Liver (tissue), 9 donors: ENCODE results near the gene TRPT1. TPM values are rescaled to one million over a fixed set of nuclear protein-coding genes. Genes with fewer than 3 reads are reported as not detected.

Source experiments
- DNase-seq: peaks from one replicate; pipeline ENCODE4 v3.0.0-alpha.2; 2017; ENCODE audit warnings: low spot score
- H3K27ac ChIP-seq, 2 donors: one replicate each; pipeline ENCODE4 v1.7.0; 2013; ENCODE audit warnings: inconsistent platforms in 2 of 2, low read length in 2 of 2, control low read depth in 1 of 2, low read depth in 1 of 2, mild to moderate bottlenecking in 1 of 2
- H3K27me3 ChIP-seq, 4 donors: one replicate each; pipeline versions ENCODE4 v1.6.1 to v1.7.0; 2013; ENCODE audit warnings: low read length in 3 of 4, inconsistent platforms in 1 of 4, mild to moderate bottlenecking in 1 of 4, moderate library complexity in 1 of 4; ENCODE audit not compliant: control insufficient read depth in 4 of 4, insufficient read depth in 4 of 4
- H3K36me3 ChIP-seq, 4 donors: one replicate each; pipeline versions ENCODE4 v1.6.1 to v1.7.0; 2013; ENCODE audit warnings: low read length in 3 of 4, mild to moderate bottlenecking in 3 of 4, low read depth in 1 of 4, moderate library complexity in 1 of 4; ENCODE audit not compliant: control insufficient read depth in 4 of 4, insufficient read depth in 3 of 4
- H3K4me1 ChIP-seq, 4 donors: one replicate each; pipeline versions ENCODE4 v1.6.1 to v1.7.0; 2013; ENCODE audit warnings: low read length in 3 of 4, mild to moderate bottlenecking in 3 of 4, moderate library complexity in 1 of 4; ENCODE audit not compliant: control insufficient read depth in 4 of 4, insufficient read depth in 4 of 4
- H3K4me3 ChIP-seq, 3 donors: one replicate each; pipeline versions ENCODE4 v1.6.1 to v1.7.0; 2013; ENCODE audit warnings: low read length in 3 of 3, control low read depth in 1 of 3, low read depth in 1 of 3, mild to moderate bottlenecking in 1 of 3
- H3K9ac ChIP-seq, 2 donors: one replicate each; pipeline ENCODE4 v1.7.0; 2013; ENCODE audit warnings: low read length in 2 of 2, mild to moderate bottlenecking in 2 of 2, moderate library complexity in 2 of 2, control low read depth in 1 of 2, low read depth in 1 of 2
- H3K9me3 ChIP-seq, 4 donors: one replicate each; pipeline versions ENCODE4 v1.6.1 to v1.7.0; 2013; ENCODE audit warnings: low read length in 3 of 4; ENCODE audit not compliant: control insufficient read depth in 4 of 4
- EGR1 ChIP-seq, 2 donors: IDR thresholded peaks; 2 replicates each; pipeline ENCODE4 v1.6.1; 2016 to 2018; ENCODE audit warnings: antibody characterized with exemption in 2 of 2, low read depth in 2 of 2
- FOXA1 ChIP-seq: IDR thresholded peaks from 2 replicates; pipeline ENCODE4 v1.6.1; 2016; ENCODE audit warnings: antibody characterized with exemption
- FOXA2 ChIP-seq: IDR thresholded peaks from 2 replicates; pipeline ENCODE4 v1.6.1; 2016; ENCODE audit warnings: antibody characterized with exemption
- GABPA ChIP-seq, 2 donors: IDR thresholded peaks in 1 of 2; conservative IDR thresholded peaks in 1 of 2; 2 replicates each; pipeline ENCODE4 v1.6.1; 2016; ENCODE audit warnings: antibody characterized with exemption in 2 of 2, mild to moderate bottlenecking in 1 of 2, moderate library complexity in 1 of 2
- HNF4A ChIP-seq, 2 donors: conservative IDR thresholded peaks; 2 replicates each; pipeline ENCODE4 v1.6.1; 2016; ENCODE audit warnings: antibody characterized with exemption in 2 of 2, mild to moderate bottlenecking in 2 of 2
- JUND ChIP-seq, 2 donors: IDR thresholded peaks; 2 replicates each; pipeline ENCODE4 v1.6.1; 2016; ENCODE audit warnings: antibody characterized with exemption in 2 of 2
- MAX ChIP-seq: IDR thresholded peaks from 2 replicates; pipeline ENCODE4 v1.6.1; 2016; ENCODE audit warnings: antibody characterized with exemption
- NR2F2 ChIP-seq: IDR thresholded peaks from 2 replicates; pipeline ENCODE4 v1.6.1; 2016; ENCODE audit warnings: antibody characterized with exemption
- YY1 ChIP-seq: IDR thresholded peaks from 2 replicates; pipeline ENCODE4 v1.6.1; 2016; ENCODE audit warnings: antibody characterized with exemption, mild to moderate bottlenecking
- WGBS: extraction: QIAGEN DNeasy Blood & Tissue Kit; methylation state at CpG from one replicate; pipeline ENCODE4 v1.1.7; 2013; 5-methylcytosine and 5-hydroxymethylcytosine counted together
- polyA plus RNA-seq, 2 donors: library from polyadenylated mRNA; stranded (reverse) in 1 of 2; unstranded in 1 of 2; fragments of 200-250 nt in 1 of 2; fragments of >200 nt in 1 of 2; fragmentation: Nextera tagmentation in 1 of 2; extraction: Ambion mirVana in 1 of 2; gene quantifications; one replicate each; pipeline versions ENCODE4 v1.2.1 to v1.2.3, GENCODE V29; 2013 to 2015
- total RNA-seq, 2 donors: library from RNA; depleted of rRNA; stranded (reverse); fragments of >200 nt; gene quantifications; one replicate each; pipeline ENCODE4 v1.2.3, GENCODE V29; 2014
- donor health status: healthy.
- donor health status: healthy.
- donor health status: healthy.
- donor health status: healthy.
- donor health status: healthy.

TRPT1 gene
- total and polyA plus RNA-seq, 4 donors: 14.0 to 37.8 (median 20.8) TPM

- Histone ChIP-seq H3K27ac (peak overlapping the region; percentile 82 to 83), H3K9ac (no peak overlapping the region), H3K4me1 (peaks cover 0 to 12% (median 2%) of the 10 kb centered on the region in 4 donors), H3K36me3 (peaks cover 9 to 22% (median 17%) of the 10 kb centered on the region in 4 donors), H3K9me3 (no peaks in the 10 kb centered on the region), H3K4me3 (peak overlapping the region in 1 of 3 donors; percentile 38), H3K27me3 (no peaks in the 10 kb centered on the region)
- DNase-seq: no peak
- WGBS: 82% methylated on average over 23 of the region's 23 CpGs
- TF ChIP-seq NR2F2 (no peak), JUND (IDR thresholded peaks at IDR 0.05) (no peak), FOXA1 (no peak), YY1 (no peak)
Observed at GRCh38 chr11:64208086-64208795, 17.7 kb downstream of the TRPT1 start.

GRCh38 chr11:64207256-64208085 is 18.5 kb downstream of the TRPT1 start:
- H3K4me3 ChIP-seq: peak overlapping the region in 2 of 3 donors; percentile 28 to 38
- no peaks in the 10 kb centered on the region for H3K9me3 ChIP-seq
- DNase-seq: peak; percentile 79
- H3K27ac ChIP-seq: peak overlapping the region; percentile 82 to 83
- H3K9ac ChIP-seq: peak overlapping the region; percentile 34 to 54
- no peak for TF ChIP-seq EGR1 (IDR thresholded peaks at IDR 0.05; ENCODE audit: low read depth in 2 of 2)
- no peak for TF ChIP-seq FOXA2
- TF ChIP-seq MAX: no peak
- peak in 1 of 2 donors; percentile 65 for TF ChIP-seq GABPA (IDR thresholded peaks at IDR 0.05 in 1 of 2, conservative IDR thresholded peaks at IDR 0.05 in 1 of 2)
- TF ChIP-seq FOXA1: no peak
- peak; percentile 62 for TF ChIP-seq NR2F2
- peak; percentile 48 for TF ChIP-seq YY1
- no peak for TF ChIP-seq HNF4A (conservative IDR thresholded peaks at IDR 0.05)
- peaks cover 15 to 30% (median 22%) of the 10 kb centered on the region in 4 donors for H3K36me3 ChIP-seq
- 65% methylated on average over 30 of the region's 30 CpGs for WGBS
- H3K4me1 ChIP-seq: peaks cover 0 to 12% (median 2%) of the 10 kb centered on the region in 4 donors
- H3K27me3 ChIP-seq: no peaks in the 10 kb centered on the region

DNA sequence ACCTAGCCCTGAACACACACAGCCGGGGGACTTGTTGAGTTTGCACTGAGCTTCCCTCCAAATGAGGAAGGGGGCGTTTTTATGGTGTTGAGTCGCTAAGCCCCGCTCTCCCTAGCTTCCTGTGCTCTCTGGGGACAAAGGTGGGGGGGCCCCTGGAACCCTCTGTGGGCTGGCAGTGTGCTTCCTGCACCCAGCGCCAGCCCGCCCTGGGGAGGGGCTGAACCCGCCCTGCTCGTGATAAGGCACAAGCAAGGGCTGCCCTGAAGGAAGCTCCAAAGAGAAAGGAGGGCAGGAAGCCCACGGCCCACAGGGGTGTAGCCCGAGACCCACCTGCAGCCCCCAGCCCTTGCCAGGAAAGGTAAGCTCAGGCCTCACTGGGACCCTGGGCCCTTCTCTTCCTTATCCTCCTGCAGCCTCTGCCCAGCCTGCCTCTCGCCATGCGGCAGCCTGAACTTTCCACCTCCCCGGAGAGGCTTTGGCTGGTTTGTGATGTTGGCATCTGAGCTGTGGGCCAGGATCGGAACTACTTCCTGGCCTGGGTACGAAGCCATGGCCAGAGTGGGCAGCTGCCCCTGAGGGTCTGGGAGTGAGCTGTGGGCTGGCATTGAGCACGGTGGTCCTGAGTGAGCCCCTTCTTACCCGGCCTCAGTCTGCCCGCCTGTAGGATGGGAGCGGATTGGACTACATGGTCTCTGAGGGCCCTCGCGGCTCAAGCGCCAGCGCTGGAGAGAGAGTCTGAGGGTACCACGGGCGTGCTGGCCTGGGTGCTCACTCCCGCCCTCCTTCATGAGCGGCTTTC is 19.3 kb downstream of the TRPT1 start, which contains the start of gene FERMT3:
FERMT3 (plus strand) TSS at position 265 of the 799 bp plus-strand sequence. CDS start 644 bp downstream, outside the sequence.
- Histone ChIP-seq H3K27ac (peak within 1 kb of the TSS; percentile 82 to 83), H3K4me3 (peak within 1 kb of the TSS; percentile 28 to 60 (median 38)), H3K9ac (peak within 1 kb of the TSS; percentile 34 to 54), H3K36me3 (peaks cover 16 to 27% (median 23%) of the 10 kb centered on the region in 4 donors), H3K9me3 (no peaks in the 10 kb centered on the region), H3K27me3 (no peaks in the 10 kb centered on the region), H3K4me1 (peaks cover 0 to 12% (median 2%) of the 10 kb centered on the region in 4 donors)
- 69% methylated on average over 27 of the region's 27 CpGs for WGBS
- DNase-seq: peak; percentile 77
- TF ChIP-seq GABPA (IDR thresholded peaks at IDR 0.05 in 1 of 2, conservative IDR thresholded peaks at IDR 0.05 in 1 of 2) (no peak), MAX (peak; percentile 14)
